ENCODE measurements around the gene PPP1R26.
"Not testable (repeated sequence)": the region's sequence is repeated elsewhere in the genome, so short reads cannot be mapped to it uniquely, and the experiment has no call there.

Gene PPP1R26, protein sequence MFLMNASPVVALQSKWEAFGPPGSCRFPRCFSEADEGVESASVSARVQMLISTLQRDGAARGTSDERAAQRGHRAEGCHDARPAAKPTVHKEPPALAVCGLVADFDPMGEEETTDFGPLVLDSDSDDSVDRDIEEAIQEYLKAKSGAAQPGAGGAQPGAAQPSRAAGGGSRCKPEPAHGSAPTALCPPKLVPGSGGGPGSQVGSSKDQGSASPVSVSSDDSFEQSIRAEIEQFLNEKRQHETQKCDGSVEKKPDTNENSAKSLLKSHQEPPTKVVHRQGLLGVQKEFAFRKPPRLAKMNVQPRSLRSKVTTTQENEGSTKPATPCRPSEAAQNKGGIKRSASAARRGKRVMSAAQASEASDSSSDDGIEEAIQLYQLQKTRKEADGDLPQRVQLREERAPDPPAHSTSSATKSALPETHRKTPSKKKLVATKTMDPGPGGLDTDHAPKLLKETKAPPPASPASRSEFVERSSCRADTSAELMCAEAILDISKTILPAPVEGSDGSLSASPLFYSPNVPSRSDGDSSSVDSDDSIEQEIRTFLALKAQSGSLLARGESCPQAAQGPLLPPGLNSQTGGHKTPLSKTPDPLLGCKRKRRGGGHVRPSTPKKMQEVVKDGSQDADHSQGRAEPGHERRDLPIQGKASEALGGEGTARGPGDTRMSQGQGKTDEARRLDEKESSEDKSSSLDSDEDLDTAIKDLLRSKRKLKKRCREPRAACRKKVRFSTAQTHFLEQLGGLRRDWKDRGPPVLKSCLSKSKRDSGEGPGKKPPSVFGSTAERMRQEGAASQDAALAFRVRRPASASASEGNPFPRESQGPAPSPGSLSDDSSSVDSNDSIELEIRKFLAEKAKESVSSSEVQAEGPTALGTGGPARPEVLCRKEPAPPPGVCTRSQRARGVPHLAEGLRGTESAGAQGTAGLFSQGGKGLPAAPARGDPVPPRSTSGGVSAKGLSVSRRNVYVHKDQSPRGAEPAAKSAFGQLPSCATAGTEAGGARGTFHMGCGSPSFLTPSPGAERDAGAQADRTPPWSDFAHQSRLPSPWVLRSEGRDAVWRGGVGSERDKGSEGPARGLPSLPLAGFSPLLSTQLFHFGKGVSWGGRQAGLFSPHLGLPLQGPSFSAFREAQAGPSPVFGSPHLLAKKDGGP (N-terminal part only)

DNA sequence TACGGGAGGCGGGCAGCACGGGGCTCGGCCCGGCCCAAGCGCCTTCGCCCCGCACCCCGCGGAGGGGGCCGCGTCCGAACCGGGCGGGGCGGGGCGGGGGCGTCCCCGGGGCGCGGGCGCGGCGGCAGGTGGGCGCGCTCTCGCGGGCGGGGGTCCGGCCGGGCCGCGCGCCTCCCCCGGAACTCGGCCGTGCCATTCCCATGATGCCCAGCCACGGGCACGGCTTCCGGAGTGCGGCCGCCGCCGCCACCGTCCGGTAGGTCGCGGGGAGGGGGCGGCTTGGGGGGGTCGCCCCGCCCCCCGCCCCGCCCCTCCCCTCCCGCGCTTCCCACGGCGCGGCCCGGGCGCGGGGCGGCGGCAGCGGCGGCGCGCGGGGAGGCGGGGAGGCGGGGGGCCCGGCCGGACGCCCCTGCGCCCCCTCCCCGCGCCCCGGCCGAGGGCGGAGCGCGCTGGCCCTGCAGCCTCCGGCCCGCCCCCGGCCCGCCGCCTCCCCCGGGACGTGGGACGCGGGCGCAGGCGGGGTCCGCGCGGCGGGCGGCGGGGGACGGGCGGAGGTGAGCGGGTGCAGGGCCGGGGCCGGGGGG lies at the start of gene PPP1R26:
TSS of gene PPP1R26 (plus strand) at position 314 of the 584 bp plus-strand sequence. CDS start 4,729 bp downstream, outside the sequence.
- no peak for DNase-seq

DNA sequence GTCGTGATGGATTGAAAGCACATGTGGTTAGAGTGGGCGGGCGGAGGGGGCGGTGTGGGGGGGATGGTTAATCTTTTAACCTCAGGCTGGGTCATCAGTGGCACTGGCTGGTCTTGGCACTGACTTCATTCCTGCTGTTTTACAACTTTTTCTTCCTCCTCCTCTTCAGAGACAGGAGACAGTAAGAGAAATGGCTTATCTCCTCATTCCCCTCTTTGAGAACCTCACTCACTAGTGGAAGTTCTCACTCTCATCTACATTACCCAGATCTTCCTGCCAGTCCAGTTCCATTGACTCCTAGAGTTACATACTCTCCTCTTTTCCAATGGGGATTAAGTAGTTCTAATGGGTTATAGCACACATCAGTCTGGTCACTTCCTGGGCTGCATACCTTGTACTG lies 42.3 kb upstream of the PPP1R26 start:
- no peak for DNase-seq

DNA sequence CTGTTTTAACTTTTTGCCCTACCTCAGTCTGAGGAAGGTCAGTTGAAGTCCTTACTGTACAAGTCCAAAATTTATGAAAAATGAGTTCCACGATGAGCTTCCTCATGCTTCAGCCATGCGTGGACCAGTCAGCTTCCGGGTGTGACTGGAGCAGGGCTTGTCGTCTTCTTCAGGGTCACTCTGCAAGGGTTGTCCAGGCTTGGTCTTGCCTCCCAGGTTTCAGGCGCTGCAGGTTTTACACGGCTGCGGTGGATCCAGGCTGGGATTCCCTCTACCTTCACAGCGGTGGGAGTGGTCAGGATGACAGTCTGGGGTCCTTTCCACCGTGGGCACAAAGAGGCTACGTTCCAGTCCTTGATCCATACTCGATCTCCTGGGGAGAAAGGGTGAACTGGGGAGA lies 41.9 kb upstream of the PPP1R26 start:
- not testable (repeated sequence) for DNase-seq

DNA sequence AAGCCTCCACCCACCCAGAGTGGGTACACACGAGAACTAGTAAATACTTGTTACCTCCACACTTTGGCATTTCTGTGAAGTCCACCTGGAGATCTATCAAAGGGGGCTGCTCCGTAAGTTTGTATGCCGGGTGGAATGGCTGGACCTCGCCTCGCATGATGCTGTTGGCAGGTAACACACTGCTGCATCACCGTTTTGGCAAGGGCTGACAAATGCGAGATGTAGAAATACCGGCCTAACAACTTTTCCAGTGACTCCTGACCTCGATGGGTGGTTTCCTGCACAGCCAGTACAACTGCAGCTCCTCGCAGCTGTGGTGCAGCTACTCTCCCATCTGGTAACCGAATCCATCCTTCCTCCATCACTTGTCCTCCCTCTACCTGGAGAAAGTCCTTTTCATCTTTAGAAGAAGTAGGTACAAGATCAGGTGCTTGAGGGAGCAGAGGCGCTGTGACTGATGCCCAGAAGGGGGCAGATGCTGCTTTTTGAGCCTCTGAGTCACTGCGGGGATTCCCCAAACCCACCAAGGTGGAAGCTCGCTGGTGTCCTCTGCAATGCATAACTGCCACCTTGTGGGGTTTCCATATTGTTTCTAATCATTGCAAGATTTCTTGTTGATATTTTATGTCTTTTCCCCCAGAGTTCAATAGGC lies 40.9 kb upstream of the PPP1R26 start:
- DNase-seq: not testable (repeated sequence)

DNA sequence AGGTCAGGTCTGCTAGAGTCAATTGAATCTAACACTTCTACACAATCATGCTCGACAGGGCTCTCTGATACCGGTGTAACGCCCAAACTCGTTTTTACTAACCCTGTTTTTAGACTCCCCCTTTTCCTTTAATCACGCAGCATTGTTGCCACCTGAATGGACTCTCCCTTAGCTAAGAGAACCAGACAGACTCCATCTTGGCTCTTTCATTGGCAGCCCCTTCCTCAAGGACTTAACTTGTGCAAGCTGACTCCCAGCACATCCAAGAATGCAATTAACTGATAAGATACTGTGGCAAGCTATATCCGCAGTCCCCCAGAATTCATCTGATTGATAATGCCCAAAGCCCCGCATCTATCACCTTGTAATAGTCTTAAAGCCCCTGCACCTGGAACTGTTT lies 40.1 kb upstream of the PPP1R26 start:
- DNase-seq: not testable (repeated sequence)

DNA sequence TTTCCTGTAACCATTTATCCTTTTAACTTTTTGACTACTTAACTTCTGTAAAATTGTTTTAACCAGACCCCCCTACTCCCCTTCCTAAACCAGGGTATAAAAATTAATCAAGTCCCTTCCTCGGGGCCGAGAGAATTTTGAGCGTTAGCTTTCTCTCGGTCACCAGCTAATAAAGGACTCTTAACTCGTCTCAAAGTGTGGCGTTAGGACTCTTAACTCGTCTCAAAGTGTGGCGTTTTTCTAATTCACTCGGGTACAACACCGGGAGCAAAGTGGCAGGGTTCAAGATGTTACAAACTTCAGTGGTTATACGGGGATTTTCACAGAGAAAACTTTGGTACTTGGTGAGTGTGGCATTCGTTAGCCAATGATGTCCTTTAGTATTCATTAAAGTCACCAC lies 39.7 kb upstream of the PPP1R26 start:
- DNase-seq: no peak

DNA sequence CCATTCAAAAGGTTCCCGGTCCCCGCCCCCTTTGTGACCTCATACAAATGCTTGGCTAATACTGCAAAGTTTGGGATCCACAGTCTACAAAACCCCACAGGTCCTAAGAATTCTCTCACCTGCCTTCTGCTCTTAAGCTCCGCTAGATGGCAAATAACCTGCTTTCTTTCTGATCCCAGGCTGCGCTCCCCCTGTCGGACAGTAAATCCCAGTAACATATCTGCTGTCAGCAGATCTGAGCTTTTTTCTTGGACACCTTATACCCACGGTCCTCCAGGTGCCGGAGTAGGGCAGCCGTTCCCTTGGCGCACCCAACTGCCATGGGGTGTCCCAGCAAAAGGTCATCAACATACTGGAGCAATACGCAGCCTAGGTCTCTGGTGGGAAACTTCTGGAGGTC lies 39.0 kb upstream of the PPP1R26 start:
- DNase-seq: no peak

DNA sequence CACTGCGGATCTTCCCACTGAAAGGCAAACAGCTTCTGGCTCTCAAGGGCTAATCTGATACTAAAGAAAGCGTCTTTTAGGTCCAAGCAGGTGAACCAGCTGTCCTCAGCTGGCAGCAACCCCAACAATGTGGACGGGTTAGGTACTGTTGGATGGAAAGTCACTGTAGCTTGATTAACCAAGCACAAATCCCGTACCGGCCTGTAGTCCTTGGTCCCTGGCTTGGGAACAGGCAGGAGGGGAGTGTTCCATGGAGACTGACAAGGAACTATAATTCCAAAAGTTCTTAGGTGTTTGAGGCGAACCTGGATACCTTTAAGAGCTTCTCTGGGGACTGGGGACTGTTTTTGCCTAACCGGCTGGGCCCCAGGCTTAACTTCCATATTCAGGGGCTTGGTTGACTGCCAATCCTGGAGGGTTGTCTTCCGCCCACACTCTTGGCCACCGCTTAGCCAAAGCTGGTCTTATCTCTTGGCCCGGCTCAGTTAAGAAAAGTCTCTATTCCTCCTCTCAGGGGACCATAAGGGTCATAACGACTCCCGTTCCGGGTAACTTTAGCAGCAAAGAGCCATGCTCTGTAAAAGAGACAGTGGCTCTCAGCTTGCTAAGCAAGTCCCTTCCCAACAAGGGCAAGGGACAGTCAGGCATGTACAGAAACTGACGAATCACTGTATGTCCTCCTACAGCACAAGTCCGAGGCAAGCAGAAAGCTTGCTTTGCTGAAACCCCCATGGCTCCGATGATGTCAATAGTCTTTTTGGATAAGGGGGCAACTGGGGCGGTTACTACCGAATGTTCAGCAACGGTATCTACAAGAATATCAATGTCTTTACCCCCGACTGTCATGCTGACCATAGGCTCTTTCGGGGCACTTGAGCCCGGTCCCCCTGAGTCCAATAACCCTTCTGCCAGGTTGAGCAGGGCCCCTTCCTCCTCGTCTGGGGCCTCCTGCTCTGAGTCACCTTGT lies 38.2 kb upstream of the PPP1R26 start:
- DNase-seq: not testable (repeated sequence)

DNA sequence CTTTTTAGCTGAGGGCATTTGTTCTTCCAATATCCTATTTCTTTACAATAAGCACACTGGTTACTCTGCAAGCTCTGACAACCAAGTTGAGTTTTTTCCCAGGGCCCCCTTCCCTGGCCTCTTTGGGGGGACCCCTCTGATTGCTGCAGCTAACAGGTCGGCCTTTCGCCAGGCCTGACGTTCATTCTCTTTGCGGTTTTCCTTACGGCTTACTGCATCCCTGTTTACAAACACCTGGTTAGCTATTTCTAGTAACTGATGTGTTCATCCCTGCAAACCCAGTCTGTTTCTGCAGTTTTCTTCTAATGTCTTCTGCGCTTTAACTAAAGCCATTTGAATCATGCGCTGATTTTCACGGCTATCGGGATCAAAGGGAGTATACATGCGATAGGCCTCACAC lies 37.5 kb upstream of the PPP1R26 start:
- DNase-seq: no peak

DNA sequence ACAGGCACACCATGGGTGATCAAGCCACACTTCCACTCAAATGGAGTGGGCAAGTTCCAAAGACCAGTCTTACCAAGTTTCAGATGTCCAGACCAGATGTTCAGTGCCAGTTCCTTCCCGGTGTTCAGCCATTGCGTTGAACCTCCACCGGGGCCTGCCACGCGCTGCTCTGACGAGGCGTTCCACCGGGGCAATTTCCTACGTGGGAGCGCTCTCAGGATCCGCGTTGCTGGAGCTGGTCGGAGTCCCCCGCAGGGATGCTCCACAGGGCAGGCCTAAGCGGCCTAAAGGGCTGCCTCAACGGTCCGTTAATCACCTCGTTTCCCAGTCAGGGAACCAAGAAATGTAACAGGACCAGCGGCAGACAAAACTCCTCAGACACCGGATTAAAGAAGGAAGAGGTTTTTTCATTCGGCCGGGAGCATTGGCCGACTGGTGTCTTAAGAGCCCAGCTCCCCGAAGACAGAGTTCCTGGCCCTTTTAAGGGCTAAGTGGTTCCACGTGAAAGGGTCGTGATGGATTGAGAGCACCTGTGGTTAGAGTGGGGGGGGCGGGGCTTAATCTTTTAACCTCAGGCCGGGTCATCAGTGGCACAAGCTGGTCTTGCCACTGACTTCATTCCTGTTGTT lies 35.7 kb upstream of the PPP1R26 start:
- no peak for DNase-seq

DNA sequence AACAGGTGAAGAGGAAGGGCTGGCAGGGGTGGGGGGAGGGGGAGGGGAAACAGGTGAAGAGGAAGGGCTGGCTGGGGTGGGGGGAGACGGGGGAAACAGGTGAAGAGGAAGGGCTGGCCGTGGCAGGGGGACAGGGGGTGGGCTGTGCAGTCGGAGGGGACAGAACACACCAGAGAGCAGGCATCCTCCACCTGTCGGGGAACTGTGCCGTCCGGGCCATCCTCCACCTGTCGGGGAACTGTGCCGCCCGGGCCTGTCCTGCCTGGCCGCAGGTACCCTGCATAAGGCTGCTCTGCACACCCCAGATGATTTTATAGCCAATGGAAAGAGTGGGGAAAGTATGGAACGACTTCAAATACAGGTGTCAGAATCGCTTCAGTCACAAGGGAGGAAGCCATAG lies 32.5 kb upstream of the PPP1R26 start:
- DNase-seq: no peak

DNA sequence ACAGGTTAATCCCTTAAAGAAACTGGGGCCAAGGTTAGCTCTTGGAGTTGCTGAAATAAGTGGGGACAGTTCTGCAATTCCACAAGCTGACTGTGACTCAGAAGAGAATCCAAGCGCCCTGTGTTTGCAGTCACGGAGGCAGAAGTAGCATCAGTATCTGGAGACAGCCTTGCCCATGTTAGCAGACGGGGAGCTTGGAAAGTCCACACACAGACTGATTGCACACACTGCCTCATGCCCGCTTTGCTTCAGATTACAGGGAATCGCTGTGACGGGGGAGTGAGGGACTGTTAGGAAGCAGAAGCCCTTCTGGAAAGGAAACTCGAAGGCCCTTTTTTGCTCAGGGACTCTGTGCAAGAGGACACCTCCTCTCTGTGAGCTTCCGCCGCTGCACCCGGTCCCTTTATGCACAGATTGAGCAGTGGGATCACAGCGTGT lies 30.9 kb upstream of the PPP1R26 start:
- DNase-seq: no peak

DNA sequence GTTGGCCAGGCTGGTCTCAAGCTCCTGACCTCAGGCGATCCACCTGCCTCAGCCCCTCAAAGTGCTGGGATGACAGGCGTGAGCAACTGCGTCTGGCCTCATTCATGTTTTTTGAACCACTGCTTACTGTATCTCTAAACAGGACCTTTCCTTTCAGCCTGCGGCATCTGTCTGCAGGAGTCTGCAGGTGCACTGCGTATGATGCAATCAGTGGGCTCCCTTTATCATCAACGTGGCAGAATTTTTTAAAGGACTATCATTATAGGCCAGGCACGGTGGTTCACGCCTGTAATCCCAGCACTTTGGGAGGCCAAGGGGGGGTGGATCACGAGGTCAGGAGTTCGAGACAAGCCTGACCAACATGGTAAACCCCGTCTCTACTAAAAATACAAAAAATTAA lies 30.1 kb upstream of the PPP1R26 start:
- not testable (repeated sequence) for DNase-seq

DNA sequence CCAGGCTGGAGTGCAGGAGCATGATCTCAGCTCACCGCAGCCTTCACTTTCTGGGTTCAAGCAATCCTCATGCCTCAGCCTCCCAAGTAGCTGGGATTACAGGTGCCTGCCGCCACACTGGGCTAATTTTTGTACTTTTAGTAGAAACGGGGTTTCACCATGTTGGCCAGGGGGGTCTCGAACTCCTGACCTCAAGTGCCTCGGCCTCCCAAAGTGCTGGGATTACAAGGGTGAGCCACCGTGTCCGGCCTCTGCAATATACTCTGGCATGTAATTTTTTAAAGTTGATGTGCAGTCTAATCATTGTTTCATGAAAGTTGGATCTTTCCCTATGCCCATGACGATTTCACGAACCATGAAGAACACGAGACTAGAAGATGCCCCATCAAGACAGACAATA lies 28.6 kb upstream of the PPP1R26 start:
- no peak for DNase-seq

DNA sequence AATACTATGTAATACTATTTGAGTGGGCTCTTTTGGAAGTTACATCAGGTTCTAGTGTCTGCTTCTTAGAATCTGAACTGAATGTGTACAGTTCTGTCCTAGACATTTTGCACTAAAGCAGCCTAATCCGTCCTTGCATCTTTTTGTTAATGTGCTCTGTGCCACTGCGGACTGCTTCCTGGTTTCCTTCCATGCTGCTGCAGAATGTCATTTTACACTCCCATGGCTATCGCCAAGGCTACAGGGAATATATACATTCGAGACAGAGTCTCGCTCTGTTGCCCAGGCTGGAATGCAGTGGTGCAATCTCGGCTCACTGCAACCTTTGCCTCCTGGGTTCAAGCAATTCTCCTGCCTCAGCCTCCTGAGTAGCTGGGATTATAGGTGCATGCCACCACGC lies 27.7 kb upstream of the PPP1R26 start:
- DNase-seq: not testable (repeated sequence)

DNA sequence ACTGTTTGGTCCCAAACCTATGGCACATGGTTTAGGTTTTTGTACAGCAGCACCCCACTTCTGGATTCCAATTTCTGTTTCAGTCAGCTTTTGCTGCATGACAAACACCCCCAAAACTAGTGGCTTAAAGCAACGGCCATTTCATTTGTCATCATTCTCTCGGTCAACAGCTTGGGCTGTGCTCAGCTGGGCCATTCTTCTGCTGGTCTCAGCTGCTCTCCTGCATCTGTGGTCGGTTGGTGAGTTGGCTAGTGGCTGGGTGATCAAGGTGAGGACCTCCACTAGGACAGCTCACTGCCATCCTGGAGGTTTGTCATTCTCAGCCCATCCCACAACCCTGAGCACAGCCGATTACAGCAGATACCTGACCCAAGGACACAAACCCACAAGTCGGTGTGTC lies 24.8 kb upstream of the PPP1R26 start:
- no peak for DNase-seq

DNA sequence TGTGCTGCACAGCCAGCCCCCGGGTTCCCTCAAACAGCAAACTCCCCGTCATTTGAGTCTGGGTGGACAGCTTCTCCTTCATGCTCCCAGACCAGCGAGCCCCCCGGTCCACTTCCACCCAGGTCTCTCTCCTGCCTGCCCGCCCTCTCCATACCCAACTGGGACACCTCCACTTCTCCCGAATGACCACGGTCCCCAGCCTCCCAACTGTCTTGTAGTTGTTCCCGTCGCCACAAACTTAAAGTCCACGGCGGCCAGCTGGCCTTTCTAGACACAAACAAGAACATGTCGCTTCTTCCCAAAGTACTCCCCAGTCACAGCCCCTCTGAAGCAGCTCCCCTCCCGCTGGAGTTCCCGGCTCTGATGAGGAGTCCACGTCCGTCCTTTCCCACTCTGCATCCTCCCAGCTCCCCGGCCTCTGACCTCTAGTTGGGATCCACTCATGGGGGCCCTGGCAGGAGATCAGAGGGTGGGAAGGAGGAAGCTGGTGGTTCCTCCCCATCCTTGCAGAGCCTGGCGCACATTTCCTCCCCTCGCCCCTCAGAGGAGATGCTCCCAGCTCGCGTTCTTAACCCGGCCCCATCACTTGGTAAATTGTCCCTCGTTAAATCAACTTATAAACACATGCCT lies 24.1 kb upstream of the PPP1R26 start:
- DNase-seq: no peak

DNA sequence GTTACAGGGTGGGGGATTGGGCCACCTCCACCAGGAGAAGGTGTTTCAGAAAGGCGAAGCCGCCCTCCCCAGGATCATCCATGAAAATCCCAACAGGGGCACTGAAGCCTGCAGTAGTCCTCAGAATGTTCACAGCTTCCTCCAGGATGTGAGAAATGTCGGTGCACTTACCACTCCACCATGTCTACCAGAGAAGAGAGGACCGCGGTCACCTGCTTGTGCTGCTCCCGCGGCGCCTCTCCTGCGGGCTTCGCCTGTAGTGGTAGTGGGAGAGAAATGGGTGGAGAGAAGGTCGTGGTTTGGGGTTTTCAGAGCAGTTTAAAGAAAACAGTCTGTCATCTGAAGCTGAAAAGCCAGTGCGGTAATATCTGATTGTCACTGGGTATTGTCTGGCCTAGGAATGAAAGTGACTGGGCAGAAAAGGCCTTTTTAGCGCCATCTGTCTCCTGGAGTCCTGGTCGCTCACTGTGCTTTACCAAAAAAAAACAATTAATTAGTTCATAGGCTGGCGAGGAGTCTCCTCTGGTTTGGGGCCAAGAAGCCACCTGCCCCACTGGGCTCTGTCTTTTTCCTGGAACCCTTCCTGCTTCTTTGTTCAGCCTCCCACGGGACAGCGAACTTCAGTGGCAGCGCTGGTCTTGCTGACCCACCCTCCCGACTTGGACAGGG lies 23.0 kb upstream of the PPP1R26 start:
- no peak for DNase-seq

DNA sequence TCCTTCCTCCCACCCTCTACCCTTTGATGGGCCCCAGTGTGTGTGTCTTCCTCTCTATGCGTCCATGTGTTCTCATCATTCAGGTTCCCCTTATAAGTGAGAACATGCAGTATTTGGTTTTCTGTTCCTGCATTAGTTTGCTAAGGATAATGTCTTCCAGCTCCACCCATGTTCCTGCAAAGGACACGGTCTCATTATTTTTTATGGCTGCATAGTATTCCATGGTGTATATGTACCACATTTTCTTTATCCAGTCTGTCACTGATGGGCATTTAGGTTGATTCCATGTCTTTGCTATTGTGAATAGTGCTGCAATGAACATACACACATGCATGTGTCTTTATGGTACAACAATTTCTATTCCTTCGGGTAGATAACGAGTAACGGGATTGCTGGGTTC lies 21.1 kb upstream of the PPP1R26 start:
- DNase-seq: not testable (repeated sequence)

DNA sequence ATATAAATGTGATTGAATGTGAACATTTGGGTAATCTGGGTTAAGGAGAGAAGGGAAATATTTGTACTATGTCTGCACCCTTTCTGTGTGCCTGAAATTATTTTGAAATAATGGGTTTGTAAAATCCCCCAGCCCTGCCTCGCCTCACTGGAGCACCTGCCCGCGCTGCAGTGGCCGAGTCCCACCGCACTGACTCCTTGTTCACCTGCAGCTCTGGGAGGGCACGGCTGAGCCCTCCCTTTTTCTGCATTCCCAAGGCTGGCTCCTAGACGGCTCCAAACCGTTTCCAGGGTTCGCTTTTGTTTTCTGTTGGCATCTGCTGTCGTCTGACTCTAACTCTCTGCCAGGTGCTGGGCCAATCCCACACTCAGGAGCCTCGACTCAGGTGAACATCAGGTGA lies 17.6 kb upstream of the PPP1R26 start:
- DNase-seq: no peak
